ENCODE data around the gene RAD18. TPM values are rescaled to one million over a fixed set of nuclear protein-coding genes. Genes with fewer than 3 reads are reported as not detected.

Gene RAD18
- total RNA-seq, 5 donors from 2014 or later (not counting 1 experiment from before 2014, with no cell fraction given): 13.7 to 18.5 (median 16.5) TPM

DNA sequence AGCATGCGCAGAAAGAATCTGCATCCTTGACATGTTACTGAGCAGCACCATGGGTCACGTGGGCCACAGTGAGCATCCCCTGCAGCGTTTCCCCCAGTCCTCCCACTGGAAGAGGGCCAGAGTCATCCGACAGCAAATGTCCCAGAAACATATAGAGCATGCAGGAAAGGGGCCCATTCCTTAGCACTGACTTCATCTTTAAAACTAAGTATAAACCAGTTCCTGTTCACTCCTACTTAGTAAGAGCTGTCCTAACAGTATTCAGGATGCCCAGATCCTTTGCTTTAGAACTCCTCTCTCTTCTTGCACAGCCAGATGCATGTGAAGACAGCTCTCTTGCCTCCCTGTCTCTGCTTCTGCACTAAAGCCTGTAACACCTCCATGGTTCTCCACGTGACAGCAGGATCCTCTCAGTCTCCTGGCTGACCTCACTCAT is 114.6 kb downstream of the RAD18 start:
- Mint-ChIP-seq H3K9me3 (no peaks in the 10 kb centered on the region), H3K4me1 (no peaks in the 10 kb centered on the region), H3K27me3 (no peaks in the 10 kb centered on the region), H3K27ac (no peak overlapping the region), H3K4me3 (no peak overlapping the region), H3K36me3 (no peaks in the 10 kb centered on the region)
- WGBS (ENCODE audit: insufficient coverage): 90% methylated on average over 5 of the region's 5 CpGs
- ChIA-PET CTCF (no interaction called here), POLR2A (no interaction called here)
- ATAC-seq (replicated peaks in 1 of 4): no peak
- Histone ChIP-seq H3K36me3 (ENCODE audit: control insufficient read depth in 2 of 2, extremely low read depth in 1 of 2, insufficient read depth in 1 of 2, low read length in 1 of 2) (no peaks in the 10 kb centered on the region), H3K4me3 (ENCODE audit: control insufficient read depth in 1 of 2, extremely low read depth in 1 of 2, low read length in 1 of 2) (no peak overlapping the region), H3K4me1 (ENCODE audit: control insufficient read depth in 1 of 2, extremely low read depth in 1 of 2, insufficient read depth in 2 of 2, low read length in 2 of 2) (no peaks in the 10 kb centered on the region), H3K27me3 (replicated peaks in 1 of 2; ENCODE audit: control insufficient read depth in 2 of 2, extremely low read depth in 1 of 2, insufficient read depth in 2 of 2, low read length in 1 of 2) (peaks cover 0 to 3% of the 10 kb centered on the region in 2 experiments), H3K27ac (ENCODE audit: low read length) (no peak overlapping the region), H3K9me3 (no peaks in the 10 kb centered on the region)
- DNase-seq: no peak

DNA sequence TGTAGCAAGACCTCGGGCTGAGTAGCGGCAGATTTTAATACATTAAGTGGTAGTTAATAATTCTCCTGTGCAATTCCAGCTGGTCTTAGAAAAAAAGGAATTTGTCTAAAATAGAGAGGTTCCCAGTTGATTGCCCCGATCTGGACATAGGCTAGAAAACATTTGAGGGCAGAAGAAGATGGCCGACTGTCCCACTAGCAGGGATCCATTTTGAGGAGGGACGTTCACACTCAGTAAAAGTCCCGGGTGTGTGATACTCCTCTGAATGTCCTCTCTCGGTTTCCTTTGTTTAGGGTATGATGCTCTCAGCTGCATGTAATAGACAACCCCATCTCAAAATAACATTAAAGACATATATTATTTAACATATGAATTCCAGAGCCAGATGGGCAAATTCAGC is 116.0 kb downstream of the RAD18 start:
- H3K4me3 ChIP-seq (ENCODE audit: control insufficient read depth in 1 of 2, extremely low read depth in 1 of 2, low read length in 1 of 2): no peak overlapping the region
- POLR2A ChIA-PET: no interaction called here
- no peaks in the 10 kb centered on the region for H3K4me1 ChIP-seq (ENCODE audit: control insufficient read depth in 1 of 2, extremely low read depth in 1 of 2, insufficient read depth in 2 of 2, low read length in 2 of 2)
- no peak overlapping the region for H3K4me3 Mint-ChIP-seq
- no peaks in the 10 kb centered on the region for H3K36me3 Mint-ChIP-seq
- H3K9me3 Mint-ChIP-seq: no peaks in the 10 kb centered on the region
- CTCF ChIA-PET: no interaction called here
- H3K36me3 ChIP-seq (ENCODE audit: control insufficient read depth in 2 of 2, extremely low read depth in 1 of 2, insufficient read depth in 1 of 2, low read length in 1 of 2): no peaks in the 10 kb centered on the region
- H3K27me3 ChIP-seq (replicated peaks in 1 of 2; ENCODE audit: control insufficient read depth in 2 of 2, extremely low read depth in 1 of 2, insufficient read depth in 2 of 2, low read length in 1 of 2): peaks cover 0 to 3% of the 10 kb centered on the region in 2 experiments
- DNase-seq (no peak), ATAC-seq (replicated peaks in 1 of 4) (no peak)
- 95% methylated on average over 3 of the region's 7 CpGs for WGBS (ENCODE audit: insufficient coverage)
- no peaks in the 10 kb centered on the region for H3K27me3 Mint-ChIP-seq
- no peak overlapping the region for H3K27ac Mint-ChIP-seq
- no peaks in the 10 kb centered on the region for H3K9me3 ChIP-seq
- no peaks in the 10 kb centered on the region for H3K4me1 Mint-ChIP-seq
- H3K27ac ChIP-seq (ENCODE audit: low read length): no peak overlapping the region

DNA sequence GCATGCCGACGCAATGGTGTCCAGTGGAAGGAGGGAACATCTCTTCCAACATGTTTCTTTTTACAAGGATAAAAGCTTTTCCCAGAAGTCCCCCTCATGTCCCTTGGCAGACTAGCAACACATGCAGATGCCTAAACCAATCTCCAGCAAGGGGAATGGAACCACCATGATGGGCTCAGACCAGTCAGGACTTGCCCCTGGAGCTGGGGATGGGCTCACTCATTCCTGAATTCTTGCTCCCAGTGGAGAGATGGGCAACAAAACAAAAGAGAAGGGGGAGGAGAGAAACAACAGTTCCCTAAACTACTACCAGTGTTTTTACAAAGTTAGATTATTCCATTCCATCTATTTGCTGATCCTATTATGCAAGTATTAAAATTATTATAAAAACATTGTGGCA is 117.1 kb downstream of the RAD18 start:
- no peaks in the 10 kb centered on the region for H3K27me3 ChIP-seq (replicated peaks in 1 of 2; ENCODE audit: control insufficient read depth in 2 of 2, extremely low read depth in 1 of 2, insufficient read depth in 2 of 2, low read length in 1 of 2)
- no peak for DNase-seq
- WGBS (ENCODE audit: insufficient coverage): no CpG with 5 or more reads among the region's 2 CpGs
- CTCF ChIA-PET: no interaction called here
- H3K4me1 ChIP-seq (ENCODE audit: control insufficient read depth in 1 of 2, extremely low read depth in 1 of 2, insufficient read depth in 2 of 2, low read length in 2 of 2): no peaks in the 10 kb centered on the region
- H3K36me3 ChIP-seq (ENCODE audit: control insufficient read depth in 2 of 2, extremely low read depth in 1 of 2, insufficient read depth in 1 of 2, low read length in 1 of 2): no peaks in the 10 kb centered on the region
- Mint-ChIP-seq H3K27ac (no peak overlapping the region), H3K4me1 (no peaks in the 10 kb centered on the region), H3K27me3 (no peaks in the 10 kb centered on the region), H3K4me3 (no peak overlapping the region), H3K36me3 (no peaks in the 10 kb centered on the region), H3K9me3 (no peaks in the 10 kb centered on the region)
- no peak overlapping the region for H3K27ac ChIP-seq (ENCODE audit: low read length)
- no peaks in the 10 kb centered on the region for H3K9me3 ChIP-seq
- POLR2A ChIA-PET: no interaction called here
- no peak overlapping the region for H3K4me3 ChIP-seq (ENCODE audit: control insufficient read depth in 1 of 2, extremely low read depth in 1 of 2, low read length in 1 of 2)
- no peak for ATAC-seq (replicated peaks in 1 of 4)

GRCh38 chr3:8845641-8846040 is 117.6 kb downstream of the RAD18 start:
- no peak for ATAC-seq (replicated peaks in 1 of 4)
- 100% methylated on average over 1 of the region's 1 CpG for WGBS (ENCODE audit: insufficient coverage)
- CTCF ChIA-PET: no interaction called here

GRCh38 chr3:8843347-8843746 is 119.9 kb downstream of the RAD18 start:
- 94% methylated on average over 6 of the region's 7 CpGs for WGBS (ENCODE audit: insufficient coverage)
- ATAC-seq (replicated peaks in 1 of 4) (no peak), DNase-seq (no peak)
- POLR2A ChIA-PET: no interaction called here
- Histone ChIP-seq H3K36me3 (ENCODE audit: control insufficient read depth in 2 of 2, extremely low read depth in 1 of 2, insufficient read depth in 1 of 2, low read length in 1 of 2) (no peaks in the 10 kb centered on the region), H3K9me3 (no peaks in the 10 kb centered on the region), H3K27ac (ENCODE audit: low read length) (no peak overlapping the region), H3K27me3 (replicated peaks in 1 of 2; ENCODE audit: control insufficient read depth in 2 of 2, extremely low read depth in 1 of 2, insufficient read depth in 2 of 2, low read length in 1 of 2) (no peaks in the 10 kb centered on the region), H3K4me3 (ENCODE audit: control insufficient read depth in 1 of 2, extremely low read depth in 1 of 2, low read length in 1 of 2) (no peak overlapping the region), H3K4me1 (ENCODE audit: control insufficient read depth in 1 of 2, extremely low read depth in 1 of 2, insufficient read depth in 2 of 2, low read length in 2 of 2) (no peaks in the 10 kb centered on the region)
- no peak overlapping the region for H3K4me3 Mint-ChIP-seq
- H3K4me1 Mint-ChIP-seq: no peaks in the 10 kb centered on the region
- H3K9me3 Mint-ChIP-seq: no peaks in the 10 kb centered on the region
- no peak overlapping the region for H3K27ac Mint-ChIP-seq
- no peaks in the 10 kb centered on the region for H3K27me3 Mint-ChIP-seq
- H3K36me3 Mint-ChIP-seq: no peaks in the 10 kb centered on the region
- CTCF ChIA-PET: no interaction called here

More at GRCh38 chr3:8845641-8846040, 117.6 kb downstream of the RAD18 start:
- Mint-ChIP-seq H3K36me3 (no peaks in the 10 kb centered on the region), H3K27me3 (no peaks in the 10 kb centered on the region), H3K4me3 (no peak overlapping the region), H3K27ac (no peak overlapping the region), H3K4me1 (no peaks in the 10 kb centered on the region), H3K9me3 (no peaks in the 10 kb centered on the region)
- no peaks in the 10 kb centered on the region for H3K9me3 ChIP-seq
- H3K27ac ChIP-seq (ENCODE audit: low read length): no peak overlapping the region
- POLR2A ChIA-PET: no interaction called here
- no peak overlapping the region for H3K4me3 ChIP-seq (ENCODE audit: control insufficient read depth in 1 of 2, extremely low read depth in 1 of 2, low read length in 1 of 2)
- no peaks in the 10 kb centered on the region for H3K36me3 ChIP-seq (ENCODE audit: control insufficient read depth in 2 of 2, extremely low read depth in 1 of 2, insufficient read depth in 1 of 2, low read length in 1 of 2)
- no peak for DNase-seq
- H3K4me1 ChIP-seq (ENCODE audit: control insufficient read depth in 1 of 2, extremely low read depth in 1 of 2, insufficient read depth in 2 of 2, low read length in 2 of 2): no peaks in the 10 kb centered on the region
- no peaks in the 10 kb centered on the region for H3K27me3 ChIP-seq (replicated peaks in 1 of 2; ENCODE audit: control insufficient read depth in 2 of 2, extremely low read depth in 1 of 2, insufficient read depth in 2 of 2, low read length in 1 of 2)

- H3K9me3 Mint-ChIP-seq: no peaks in the 10 kb centered on the region
- no peak overlapping the region for H3K27ac ChIP-seq (ENCODE audit: low read length)
- no CpG with 5 or more reads among the region's 2 CpGs for WGBS (ENCODE audit: insufficient coverage)
- no peaks in the 10 kb centered on the region for H3K27me3 Mint-ChIP-seq
- no peaks in the 10 kb centered on the region for H3K27me3 ChIP-seq (replicated peaks in 1 of 2; ENCODE audit: control insufficient read depth in 2 of 2, extremely low read depth in 1 of 2, insufficient read depth in 2 of 2, low read length in 1 of 2)
- no peaks in the 10 kb centered on the region for H3K4me1 Mint-ChIP-seq
- no peaks in the 10 kb centered on the region for H3K36me3 Mint-ChIP-seq
- DNase-seq (no peak), ATAC-seq (replicated peaks in 1 of 4) (no peak)
- H3K4me3 Mint-ChIP-seq: no peak overlapping the region
- POLR2A ChIA-PET: no interaction called here
- CTCF ChIA-PET: no interaction called here
- no peaks in the 10 kb centered on the region for H3K4me1 ChIP-seq (ENCODE audit: control insufficient read depth in 1 of 2, extremely low read depth in 1 of 2, insufficient read depth in 2 of 2, low read length in 2 of 2)
- no peaks in the 10 kb centered on the region for H3K36me3 ChIP-seq (ENCODE audit: control insufficient read depth in 2 of 2, extremely low read depth in 1 of 2, insufficient read depth in 1 of 2, low read length in 1 of 2)
- no peaks in the 10 kb centered on the region for H3K9me3 ChIP-seq
- no peak overlapping the region for H3K27ac Mint-ChIP-seq
- H3K4me3 ChIP-seq (ENCODE audit: control insufficient read depth in 1 of 2, extremely low read depth in 1 of 2, low read length in 1 of 2): no peak overlapping the region
Measured at GRCh38 chr3:8842293-8842692, 121.0 kb downstream of the RAD18 start.

GRCh38 chr3:8841472-8841871 is 121.8 kb downstream of the RAD18 start:
- no peak for DNase-seq
- Histone ChIP-seq H3K9me3 (no peaks in the 10 kb centered on the region), H3K36me3 (ENCODE audit: control insufficient read depth in 2 of 2, extremely low read depth in 1 of 2, insufficient read depth in 1 of 2, low read length in 1 of 2) (no peaks in the 10 kb centered on the region), H3K4me1 (ENCODE audit: control insufficient read depth in 1 of 2, extremely low read depth in 1 of 2, insufficient read depth in 2 of 2, low read length in 2 of 2) (no peaks in the 10 kb centered on the region), H3K27me3 (replicated peaks in 1 of 2; ENCODE audit: control insufficient read depth in 2 of 2, extremely low read depth in 1 of 2, insufficient read depth in 2 of 2, low read length in 1 of 2) (no peaks in the 10 kb centered on the region), H3K27ac (ENCODE audit: low read length) (no peak overlapping the region), H3K4me3 (ENCODE audit: control insufficient read depth in 1 of 2, extremely low read depth in 1 of 2, low read length in 1 of 2) (no peak overlapping the region)
- Mint-ChIP-seq H3K27ac (no peak overlapping the region), H3K9me3 (no peaks in the 10 kb centered on the region), H3K36me3 (no peaks in the 10 kb centered on the region), H3K27me3 (no peaks in the 10 kb centered on the region), H3K4me1 (no peaks in the 10 kb centered on the region), H3K4me3 (no peak overlapping the region)
- POLR2A ChIA-PET: interaction anchor here in 1 of 2 donors (0.5 kb wide), 1 partner anchor 1472 kb away, joined by 3 read pairs; no protein-coding TSS in a partner anchor
- no peak for ATAC-seq (replicated peaks in 1 of 4)
- WGBS (ENCODE audit: insufficient coverage): no CpG with 5 or more reads among the region's 3 CpGs
- CTCF ChIA-PET: no interaction called here
